ENCODE results near the gene CDK14.

- TF ChIP-seq EZH2 (IDR thresholded peaks at IDR 0.05; ENCODE audit: borderline replicate concordance, insufficient read depth, low read depth, low read length, poor library complexity, severe bottlenecking) (no peak), CTCF (IDR thresholded peaks at IDR 0.05) (no peak)
Observed at GRCh38 chr7:91031757-91032156, 435.6 kb downstream of the CDK14 start.
